Erythroblast (primary cell): ENCODE data around the gene CRNKL1.

ENCODE experiments used
- DNase-seq, 2 experiments: peaks; one replicate each; lab custom pipeline; 2025; lab: John Stamatoyannopoulos, UW
- GATA1 ChIP-seq: IDR thresholded peaks from 2 replicates; pipeline ENCODE4 v1.6.1; 2011; ENCODE audit warnings: low read depth, mild to moderate bottlenecking, control low read depth, low read length, moderate library complexity
- POLR2A ChIP-seq: IDR thresholded peaks from 2 replicates; pipeline ENCODE4 v1.6.1; 2011; ENCODE audit warnings: mild to moderate bottlenecking, low read length

The CRNKL1 gene

GRCh38 chr20:20052074-20052970, at the start of gene CRNKL1, which contains the start of gene CFAP61:
Gene CRNKL1, minus strand, starts transcription at chr20:20052466. Its CDS starts 124 bp downstream, at chr20:20052342.
Gene CFAP61, plus strand, starts transcription at chr20:20052532. Its CDS starts 4,122 bp downstream, at chr20:20056654.
- DNase-seq: peak; percentile 97
- TF ChIP-seq POLR2A (peak; percentile 72), GATA1 (no peak)

GRCh38 chr20:20100881-20101280, 48.6 kb upstream of the CRNKL1 start:
- no peak for DNase-seq
- TF ChIP-seq POLR2A (no peak), GATA1 (no peak)

GRCh38 chr20:20096421-20096820, 44.2 kb upstream of the CRNKL1 start:
- DNase-seq: no peak
- no peak for TF ChIP-seq POLR2A
- TF ChIP-seq GATA1: no peak

GRCh38 chr20:20095114-20095872, 43.0 kb upstream of the CRNKL1 start:
- TF ChIP-seq GATA1 (no peak), POLR2A (no peak)
- no peak for DNase-seq

- TF ChIP-seq GATA1 (no peak), POLR2A (no peak)
- no peak for DNase-seq
These were observed 42.1 kb upstream of the CRNKL1 start for GRCh38 chr20:20094410-20094809.

GRCh38 chr20:20092827-20093226, 40.6 kb upstream of the CRNKL1 start:
- DNase-seq: no peak
- TF ChIP-seq GATA1 (no peak), POLR2A (no peak)

GRCh38 chr20:20089939-20090338, 37.7 kb upstream of the CRNKL1 start:
- no peak for TF ChIP-seq POLR2A
- DNase-seq: no peak

- DNase-seq: no peak
- TF ChIP-seq GATA1: no peak
- TF ChIP-seq POLR2A: no peak
These were observed 36.8 kb upstream of the CRNKL1 start for GRCh38 chr20:20089018-20089417.

GRCh38 chr20:20085812-20086211, 33.5 kb upstream of the CRNKL1 start:
- no peak for DNase-seq
- no peak for TF ChIP-seq GATA1
- no peak for TF ChIP-seq POLR2A

GRCh38 chr20:20085071-20085470, 32.8 kb upstream of the CRNKL1 start:
- no peak for DNase-seq
- TF ChIP-seq POLR2A (no peak), GATA1 (no peak)

GRCh38 chr20:20084296-20084752, 32.1 kb upstream of the CRNKL1 start:
- DNase-seq: no peak
- TF ChIP-seq POLR2A (no peak), GATA1 (no peak)

- DNase-seq: peak; percentile 8 to 21
- no peak for TF ChIP-seq POLR2A
- TF ChIP-seq GATA1: no peak
These were observed 31.5 kb upstream of the CRNKL1 start for GRCh38 chr20:20083807-20084206.

- no peak for DNase-seq
- TF ChIP-seq GATA1 (no peak), POLR2A (no peak)
These were observed 27.0 kb upstream of the CRNKL1 start for GRCh38 chr20:20079102-20079784.
